Panc1 (cell line): ENCODE measurements around the gene SH3PXD2A. TPM values are rescaled to one million over a fixed set of nuclear protein-coding genes. Genes with fewer than 3 reads are reported as not detected.

Experiments
- ATAC-seq: fragments of 200-7000 bp; cut with Tn5 transposase; 2 replicates; pipeline ENCODE4 v1.9.1; 2020; ENCODE audit warnings: mild to moderate bottlenecking, moderate library complexity
- BruUV-seq: library from RNA; stranded (reverse); fragments of 400-500 nt; replicated peaks from 2 replicates; lab custom pipeline; 2021; lab: Mats Ljungman, UMichigan
- CTCF ChIA-PET: fragments of 300-600 bp; sonication (Branson Sonifier 250); formaldehyde crosslinking; loops from one replicate; lab custom pipeline; 2022; ENCODE audit warnings: antibody characterized with exemption; lab: Charles Lee
- POLR2A ChIA-PET: fragments of 300-600 bp; sonication (Branson Sonifier 250); formaldehyde crosslinking; loops from one replicate; lab custom pipeline; 2022; ENCODE audit warnings: antibody characterized with exemption; lab: Charles Lee
- DNase-seq: peaks from one replicate; pipeline ENCODE4 v3.0.0-alpha.2; 2010; ENCODE audit warnings: low read depth, low spot score
- H3K27ac ChIP-seq: 2 replicates; pipeline ENCODE4 v1.5.1; 2011; ENCODE audit warnings: mild to moderate bottlenecking, low read length, inconsistent platforms
- H3K27me3 ChIP-seq: fragments of 200-500 bp; sonication (Bioruptor generic); 2 replicates; pipeline ENCODE4 v1.6.0; 2014; ENCODE audit warnings: low read length, inconsistent platforms; ENCODE audit not compliant: control insufficient read depth, insufficient read depth
- H3K36me3 ChIP-seq: fragments of 200-500 bp; sonication (Bioruptor generic); 2 replicates; pipeline ENCODE4 v1.5.1; 2014; ENCODE audit warnings: inconsistent platforms, mild to moderate bottlenecking, low read length, moderate library complexity; ENCODE audit not compliant: control insufficient read depth, insufficient read depth
- H3K4me1 ChIP-seq: 2 replicates; pipeline ENCODE4 v1.5.1; 2011; ENCODE audit warnings: inconsistent platforms, mild to moderate bottlenecking, low read length, moderate library complexity; ENCODE audit not compliant: control insufficient read depth, insufficient read depth
- H3K4me3 ChIP-seq, 2 experiments: 2 replicates each; pipeline ENCODE4 v1.5.1; 2011 to 2012; ENCODE audit warnings: low read depth in 2 of 2, low read length in 2 of 2, mild to moderate bottlenecking in 2 of 2, inconsistent platforms in 1 of 2, moderate library complexity in 1 of 2
- H3K9me3 ChIP-seq: fragments of 200-500 bp; sonication (Bioruptor generic); 2 replicates; pipeline ENCODE4 v1.5.1; 2014; ENCODE audit warnings: low read depth, mild to moderate bottlenecking, inconsistent platforms, low read length, moderate library complexity; ENCODE audit not compliant: control insufficient read depth, insufficient read depth
- POLR2AphosphoS5 ChIP-seq: IDR thresholded peaks from 2 replicates; pipeline ENCODE4 v1.6.1; 2012; ENCODE audit warnings: mild to moderate bottlenecking, low read depth, low read length, moderate library complexity
- SIN3A ChIP-seq: IDR thresholded peaks from 2 replicates; pipeline ENCODE4 v1.6.1; 2012; ENCODE audit warnings: low read depth, mild to moderate bottlenecking, low read length, moderate library complexity, borderline replicate concordance; ENCODE audit not compliant: insufficient read depth
- TCF7L2 ChIP-seq: IDR thresholded peaks from 2 replicates; pipeline ENCODE4 v1.6.1; 2011; ENCODE audit warnings: mild to moderate bottlenecking, low read depth, low read length, inconsistent platforms
- in situ Hi-C: cut with HindIII; loops from 2 replicates; pipeline ENCODE4 v1.10.0; 2016; ENCODE audit warnings: low sequenced_read_pairs, low pct_unique_long_range_greater_than_20kb
- intact Hi-C: fragments of 100-400 bp; cut with micrococcal nuclease; formaldehyde crosslinking; loops from one replicate; pipeline ENCODE4 v1.10.0; 2022; ENCODE audit not compliant: unreplicated experiment
- total RNA-seq: library from RNA; stranded (reverse); gene quantifications from one replicate; pipeline ENCODE4 v1.2.1, GENCODE V29; 2021; ENCODE audit not compliant: unreplicated experiment
- TF ChIP-seq, protein P1 (sequence below): fragments of 450-650 bp; IDR thresholded peaks from 2 replicates; pipeline ENCODE4 v1.5.1; 2017; ENCODE audit warnings: mild to moderate bottlenecking
- TF ChIP-seq, protein P2 (sequence below), 2 experiments: IDR thresholded peaks; 2 replicates each; pipeline ENCODE4 v1.6.1; 2011 to 2012; ENCODE audit warnings: low read depth in 2 of 2, control low read depth in 1 of 2, low read length in 1 of 2, mild to moderate bottlenecking in 1 of 2, moderate library complexity in 1 of 2; ENCODE audit not compliant: insufficient read depth in 1 of 2

Gene SH3PXD2A
- total RNA-seq, 1 experiment from 2014 or later: 5.7 TPM

DNA sequence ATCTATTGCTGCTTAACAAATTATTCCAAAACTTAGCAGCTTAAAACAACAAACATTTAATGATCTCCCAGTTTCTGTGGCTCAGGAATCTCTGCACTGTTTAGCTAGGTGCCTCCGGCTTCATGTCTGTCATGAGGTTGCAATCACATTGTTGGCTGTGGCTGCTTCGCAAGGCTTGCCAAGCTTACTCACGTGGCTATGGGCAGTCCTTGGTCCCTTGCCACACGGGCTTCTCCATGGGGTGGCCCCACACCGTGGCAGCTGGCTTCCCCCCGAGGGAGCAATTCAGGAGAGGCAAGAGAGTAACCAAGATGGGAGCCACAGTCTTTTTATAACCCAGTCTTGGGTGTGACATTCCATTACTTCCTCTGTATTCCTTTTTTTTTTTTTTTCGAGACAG, 294.5 kb downstream of the SH3PXD2A start:
- Histone ChIP-seq H3K4me3 (no peak overlapping the region), H3K36me3 (no peaks in the 10 kb centered on the region), H3K9me3 (no peaks in the 10 kb centered on the region), H3K27me3 (no peaks in the 10 kb centered on the region; the same call in 1 of the 2 replicates), H3K27ac (no peak overlapping the region), H3K4me1 (no peaks in the 10 kb centered on the region)
- POLR2A ChIA-PET: no interaction called here
- CTCF ChIA-PET: interaction anchor here (0.7 kb wide), 1 partner anchor 12 kb away, joined by 3 read pairs; no protein-coding TSS in a partner anchor
- BruUV-seq: no TSS peak
- TF ChIP-seq, protein P1, sequence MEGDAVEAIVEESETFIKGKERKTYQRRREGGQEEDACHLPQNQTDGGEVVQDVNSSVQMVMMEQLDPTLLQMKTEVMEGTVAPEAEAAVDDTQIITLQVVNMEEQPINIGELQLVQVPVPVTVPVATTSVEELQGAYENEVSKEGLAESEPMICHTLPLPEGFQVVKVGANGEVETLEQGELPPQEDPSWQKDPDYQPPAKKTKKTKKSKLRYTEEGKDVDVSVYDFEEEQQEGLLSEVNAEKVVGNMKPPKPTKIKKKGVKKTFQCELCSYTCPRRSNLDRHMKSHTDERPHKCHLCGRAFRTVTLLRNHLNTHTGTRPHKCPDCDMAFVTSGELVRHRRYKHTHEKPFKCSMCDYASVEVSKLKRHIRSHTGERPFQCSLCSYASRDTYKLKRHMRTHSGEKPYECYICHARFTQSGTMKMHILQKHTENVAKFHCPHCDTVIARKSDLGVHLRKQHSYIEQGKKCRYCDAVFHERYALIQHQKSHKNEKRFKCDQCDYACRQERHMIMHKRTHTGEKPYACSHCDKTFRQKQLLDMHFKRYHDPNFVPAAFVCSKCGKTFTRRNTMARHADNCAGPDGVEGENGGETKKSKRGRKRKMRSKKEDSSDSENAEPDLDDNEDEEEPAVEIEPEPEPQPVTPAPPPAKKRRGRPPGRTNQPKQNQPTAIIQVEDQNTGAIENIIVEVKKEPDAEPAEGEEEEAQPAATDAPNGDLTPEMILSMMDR: no peak
- TF ChIP-seq TCF7L2 (no peak), POLR2AphosphoS5 (no peak), SIN3A (no peak)
- TF ChIP-seq, protein P2, sequence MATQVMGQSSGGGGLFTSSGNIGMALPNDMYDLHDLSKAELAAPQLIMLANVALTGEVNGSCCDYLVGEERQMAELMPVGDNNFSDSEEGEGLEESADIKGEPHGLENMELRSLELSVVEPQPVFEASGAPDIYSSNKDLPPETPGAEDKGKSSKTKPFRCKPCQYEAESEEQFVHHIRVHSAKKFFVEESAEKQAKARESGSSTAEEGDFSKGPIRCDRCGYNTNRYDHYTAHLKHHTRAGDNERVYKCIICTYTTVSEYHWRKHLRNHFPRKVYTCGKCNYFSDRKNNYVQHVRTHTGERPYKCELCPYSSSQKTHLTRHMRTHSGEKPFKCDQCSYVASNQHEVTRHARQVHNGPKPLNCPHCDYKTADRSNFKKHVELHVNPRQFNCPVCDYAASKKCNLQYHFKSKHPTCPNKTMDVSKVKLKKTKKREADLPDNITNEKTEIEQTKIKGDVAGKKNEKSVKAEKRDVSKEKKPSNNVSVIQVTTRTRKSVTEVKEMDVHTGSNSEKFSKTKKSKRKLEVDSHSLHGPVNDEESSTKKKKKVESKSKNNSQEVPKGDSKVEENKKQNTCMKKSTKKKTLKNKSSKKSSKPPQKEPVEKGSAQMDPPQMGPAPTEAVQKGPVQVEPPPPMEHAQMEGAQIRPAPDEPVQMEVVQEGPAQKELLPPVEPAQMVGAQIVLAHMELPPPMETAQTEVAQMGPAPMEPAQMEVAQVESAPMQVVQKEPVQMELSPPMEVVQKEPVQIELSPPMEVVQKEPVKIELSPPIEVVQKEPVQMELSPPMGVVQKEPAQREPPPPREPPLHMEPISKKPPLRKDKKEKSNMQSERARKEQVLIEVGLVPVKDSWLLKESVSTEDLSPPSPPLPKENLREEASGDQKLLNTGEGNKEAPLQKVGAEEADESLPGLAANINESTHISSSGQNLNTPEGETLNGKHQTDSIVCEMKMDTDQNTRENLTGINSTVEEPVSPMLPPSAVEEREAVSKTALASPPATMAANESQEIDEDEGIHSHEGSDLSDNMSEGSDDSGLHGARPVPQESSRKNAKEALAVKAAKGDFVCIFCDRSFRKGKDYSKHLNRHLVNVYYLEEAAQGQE (IDR thresholded peaks at IDR 0.05; ENCODE audit: insufficient read depth in 1 of 2, low read depth in 2 of 2, low read length in 1 of 2): no peak
- in situ Hi-C loops: no loop called here
- ATAC-seq (no peak), DNase-seq (no peak)
- intact Hi-C loops: no loop called here

DNA sequence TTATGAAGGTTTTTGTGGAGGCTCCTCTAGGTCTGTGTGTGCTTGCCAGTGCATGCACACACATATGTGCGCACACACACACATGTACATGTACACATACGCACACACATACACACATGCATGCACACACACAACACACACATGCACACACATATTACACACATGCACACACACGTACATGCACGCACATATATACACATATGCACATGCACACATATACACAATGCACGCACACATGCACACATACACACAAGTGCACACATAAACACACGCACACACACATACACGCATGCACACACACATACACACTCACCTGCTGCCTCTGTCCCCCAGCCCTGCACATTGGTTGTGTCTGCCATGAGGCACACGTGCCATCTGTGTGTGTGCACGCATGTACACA, 295.6 kb downstream of the SH3PXD2A start:
- TF ChIP-seq, protein P2 (IDR thresholded peaks at IDR 0.05; ENCODE audit: insufficient read depth in 1 of 2, low read depth in 2 of 2, low read length in 1 of 2): no peak
- no peak for TF ChIP-seq POLR2AphosphoS5
- TF ChIP-seq SIN3A: no peak
- TF ChIP-seq, protein P1: no peak
- no peak for TF ChIP-seq TCF7L2
- Histone ChIP-seq H3K4me1 (no peaks in the 10 kb centered on the region), H3K4me3 (no peak overlapping the region), H3K27me3 (peaks cover 5% of the 10 kb centered on the region; the same call in 1 of the 2 replicates), H3K36me3 (no peaks in the 10 kb centered on the region), H3K27ac (no peak overlapping the region), H3K9me3 (no peaks in the 10 kb centered on the region)
- DNase-seq: no peak
- POLR2A ChIA-PET: no interaction called here
- no peak for ATAC-seq
- intact Hi-C loops: no loop called here
- CTCF ChIA-PET: no interaction called here
- no TSS peak for BruUV-seq
- in situ Hi-C loops: no loop called here
